PC-9 (cell line): ENCODE data around the gene MAPT.

Source experiments
- EZH2 ChIP-seq: fragments of 200-600 bp; sonication (generic); IDR thresholded peaks from 2 replicates; pipeline ENCODE4 v1.8.0; 2017; ENCODE audit warnings: antibody characterized with exemption, low read depth
- TF ChIP-seq, protein P1 (sequence below): fragments of 200-600 bp; sonication (generic); conservative IDR thresholded peaks from 2 replicates; pipeline ENCODE4 v1.6.1; 2017; ENCODE audit warnings: mixed run types, antibody characterized with exemption, mild to moderate bottlenecking, moderate library complexity

DNA sequence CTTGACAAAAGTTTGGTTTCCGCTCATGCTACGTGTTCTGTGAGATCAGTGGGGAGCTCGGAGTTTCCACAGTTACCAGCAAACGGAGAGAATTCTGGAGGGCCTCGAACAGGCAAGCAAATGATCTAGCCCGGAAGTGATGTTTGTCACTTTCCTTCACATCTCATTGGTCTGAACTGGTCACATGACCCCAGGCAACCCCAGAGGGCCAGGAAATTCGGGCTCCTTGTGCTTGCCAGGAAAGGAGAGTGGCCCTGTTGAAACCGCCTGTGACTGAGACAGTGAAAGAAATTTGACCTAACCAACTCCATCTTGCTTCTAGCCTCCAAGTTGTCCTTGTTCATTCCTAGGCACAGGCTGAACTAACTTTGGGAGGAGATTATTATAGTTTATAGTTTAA lies 26.7 kb upstream of the MAPT start:
- TF ChIP-seq, protein P1, sequence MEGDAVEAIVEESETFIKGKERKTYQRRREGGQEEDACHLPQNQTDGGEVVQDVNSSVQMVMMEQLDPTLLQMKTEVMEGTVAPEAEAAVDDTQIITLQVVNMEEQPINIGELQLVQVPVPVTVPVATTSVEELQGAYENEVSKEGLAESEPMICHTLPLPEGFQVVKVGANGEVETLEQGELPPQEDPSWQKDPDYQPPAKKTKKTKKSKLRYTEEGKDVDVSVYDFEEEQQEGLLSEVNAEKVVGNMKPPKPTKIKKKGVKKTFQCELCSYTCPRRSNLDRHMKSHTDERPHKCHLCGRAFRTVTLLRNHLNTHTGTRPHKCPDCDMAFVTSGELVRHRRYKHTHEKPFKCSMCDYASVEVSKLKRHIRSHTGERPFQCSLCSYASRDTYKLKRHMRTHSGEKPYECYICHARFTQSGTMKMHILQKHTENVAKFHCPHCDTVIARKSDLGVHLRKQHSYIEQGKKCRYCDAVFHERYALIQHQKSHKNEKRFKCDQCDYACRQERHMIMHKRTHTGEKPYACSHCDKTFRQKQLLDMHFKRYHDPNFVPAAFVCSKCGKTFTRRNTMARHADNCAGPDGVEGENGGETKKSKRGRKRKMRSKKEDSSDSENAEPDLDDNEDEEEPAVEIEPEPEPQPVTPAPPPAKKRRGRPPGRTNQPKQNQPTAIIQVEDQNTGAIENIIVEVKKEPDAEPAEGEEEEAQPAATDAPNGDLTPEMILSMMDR, result no peak
- no peak for TF ChIP-seq EZH2
